GM19023 (cell line): Measurements from ENCODE around the gene FCHO2.

Experiments used
- ATAC-seq: cut with Tn5 transposase; IDR thresholded peaks from one replicate; pipeline ENCODE4 v1.9.1; 2021; ENCODE audit warnings: mild to moderate bottlenecking, moderate library complexity; ENCODE audit not compliant: unreplicated experiment

Gene FCHO2

DNA sequence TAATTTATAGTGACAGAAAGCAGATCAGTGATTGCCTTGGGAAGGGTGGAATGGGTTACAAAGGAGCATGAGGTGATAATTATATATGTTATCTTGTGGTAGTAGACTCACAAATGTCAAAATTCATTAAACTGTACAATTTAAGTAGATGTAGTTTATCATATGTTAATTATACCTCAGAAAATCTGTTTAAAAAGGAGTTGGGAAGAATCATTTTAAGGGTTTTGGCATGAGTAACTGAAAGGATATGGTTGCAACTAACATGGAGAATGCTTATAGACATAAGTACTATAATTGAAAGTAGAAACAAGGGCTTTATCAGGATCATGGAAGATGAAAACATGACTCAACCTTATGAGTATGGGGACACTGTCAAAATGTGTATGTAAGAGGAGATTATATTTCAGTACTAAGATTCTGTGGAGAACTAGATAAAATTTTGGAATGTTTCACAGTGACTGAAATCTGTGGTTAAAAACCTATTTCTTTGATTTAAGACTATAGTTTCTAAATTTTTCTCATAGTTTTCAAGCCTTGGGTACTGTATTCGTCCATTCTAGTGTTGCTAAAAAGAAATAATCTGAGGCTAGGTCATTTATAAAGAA lies 73.3 kb downstream of the FCHO2 start:
- ATAC-seq, result no peak

DNA sequence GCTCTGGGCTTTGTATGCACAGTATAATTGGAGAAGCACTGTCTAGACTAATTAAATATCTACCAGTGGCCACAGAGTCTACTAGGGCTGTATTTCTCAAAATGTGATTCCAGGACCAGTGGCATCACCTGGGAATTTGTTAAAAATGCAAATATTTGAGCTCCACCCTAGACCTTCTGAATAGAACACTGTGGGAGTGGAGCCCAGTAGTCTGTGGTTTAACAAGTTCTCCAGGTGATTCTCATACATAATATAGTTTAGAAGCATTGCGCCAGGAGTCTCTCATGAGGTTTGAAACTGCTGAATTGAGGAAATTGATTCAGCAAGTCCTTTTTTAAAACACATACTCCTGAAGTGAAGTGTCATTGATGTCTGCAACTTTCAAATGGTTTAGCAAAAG lies 74.7 kb downstream of the FCHO2 start:
- no peak for ATAC-seq

DNA sequence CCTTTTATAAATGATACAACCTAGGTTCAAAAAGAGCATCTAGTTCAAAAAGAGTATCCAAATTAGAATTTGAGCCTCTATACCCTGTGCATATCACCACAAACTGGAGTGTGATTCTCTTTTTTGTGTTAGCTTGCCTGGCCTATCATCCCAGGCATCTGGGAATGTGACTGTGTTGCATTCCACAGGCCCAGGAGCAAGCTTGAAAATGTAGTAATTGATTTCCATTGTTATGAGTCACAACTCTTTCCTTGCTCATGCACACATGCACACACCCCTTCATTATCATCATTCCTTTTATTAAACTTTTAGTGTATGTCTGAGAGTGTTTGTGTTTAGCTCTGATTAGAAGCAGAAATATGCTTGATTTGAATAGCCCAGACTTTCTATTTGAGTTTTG lies 75.2 kb downstream of the FCHO2 start:
- no peak for ATAC-seq

DNA sequence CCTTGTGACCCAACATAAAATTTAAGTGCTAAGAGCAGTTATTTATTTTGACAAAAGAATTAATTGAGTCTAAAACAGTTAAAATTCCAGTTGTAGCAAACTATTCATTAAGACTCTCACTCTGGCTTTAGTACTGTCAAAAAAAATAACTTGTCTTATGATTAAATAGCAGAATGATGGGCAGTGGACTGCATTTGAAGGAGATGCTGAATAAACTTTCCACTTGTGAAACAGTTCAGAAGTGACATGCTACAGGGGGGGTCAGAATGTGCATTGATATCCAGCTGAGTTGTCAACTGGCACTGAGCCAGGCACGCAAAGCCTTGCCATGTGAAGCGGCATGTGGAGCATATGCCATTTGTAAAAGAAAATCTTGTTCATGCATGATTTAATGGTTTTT lies 76.0 kb downstream of the FCHO2 start:
- ATAC-seq, result no peak

DNA sequence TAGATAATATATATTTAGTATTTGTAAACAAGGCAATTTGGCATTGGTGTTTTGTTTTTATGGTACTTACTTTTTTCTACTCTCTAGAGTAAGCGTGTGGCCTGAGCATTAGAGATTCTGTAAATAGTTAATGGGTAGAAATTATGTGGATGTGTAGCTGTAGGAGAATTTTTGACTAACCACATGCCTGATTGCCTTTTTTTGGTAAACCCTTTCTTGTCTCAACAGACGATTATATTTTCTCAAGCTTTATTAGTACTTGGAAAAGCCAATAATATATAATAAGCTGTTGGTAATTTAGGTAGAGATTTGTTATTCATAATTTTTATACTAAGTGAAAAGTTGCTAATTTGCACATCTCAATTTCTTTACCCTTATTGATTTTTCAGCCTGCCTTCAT lies 76.8 kb downstream of the FCHO2 start:
- ATAC-seq, result no peak

DNA sequence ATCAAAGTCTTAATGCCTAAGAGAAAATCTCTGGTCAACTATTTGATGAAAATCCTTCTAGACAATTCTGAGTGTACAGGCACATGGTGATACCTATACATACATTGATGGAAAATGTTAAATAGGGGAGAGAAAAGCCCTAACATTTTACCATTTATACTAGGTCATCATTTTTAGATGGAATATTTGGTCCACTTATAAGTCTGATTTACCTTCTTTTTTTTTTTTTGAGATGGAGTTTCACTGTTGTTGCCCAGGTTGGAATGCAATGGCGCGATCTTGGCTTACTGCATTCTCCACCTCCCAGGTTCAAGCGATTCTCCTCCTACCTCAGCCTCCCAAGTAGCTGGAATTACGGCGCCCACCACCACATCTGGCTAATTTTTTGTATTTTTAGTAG lies 81.7 kb downstream of the FCHO2 start:
- no peak for ATAC-seq

DNA sequence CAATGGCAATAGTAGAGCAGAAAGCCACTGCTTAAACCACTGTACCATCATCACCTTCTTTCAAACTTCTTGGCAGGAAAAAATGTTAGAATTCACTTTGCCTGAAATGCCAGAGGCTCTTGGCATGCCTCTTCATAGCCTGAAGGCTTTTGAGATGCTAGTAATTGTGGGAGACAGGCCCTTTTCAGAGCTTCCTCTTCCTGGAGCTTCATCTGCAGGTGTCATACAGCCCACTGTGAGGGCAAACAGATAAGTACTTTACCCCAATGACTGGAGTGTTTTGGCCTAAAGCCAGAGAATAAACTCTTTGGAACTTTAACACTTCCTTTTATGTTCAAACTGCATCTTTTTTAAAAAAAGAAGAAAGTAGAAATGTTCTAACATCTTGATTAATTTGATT lies 83.2 kb downstream of the FCHO2 start:
- ATAC-seq, result no peak

DNA sequence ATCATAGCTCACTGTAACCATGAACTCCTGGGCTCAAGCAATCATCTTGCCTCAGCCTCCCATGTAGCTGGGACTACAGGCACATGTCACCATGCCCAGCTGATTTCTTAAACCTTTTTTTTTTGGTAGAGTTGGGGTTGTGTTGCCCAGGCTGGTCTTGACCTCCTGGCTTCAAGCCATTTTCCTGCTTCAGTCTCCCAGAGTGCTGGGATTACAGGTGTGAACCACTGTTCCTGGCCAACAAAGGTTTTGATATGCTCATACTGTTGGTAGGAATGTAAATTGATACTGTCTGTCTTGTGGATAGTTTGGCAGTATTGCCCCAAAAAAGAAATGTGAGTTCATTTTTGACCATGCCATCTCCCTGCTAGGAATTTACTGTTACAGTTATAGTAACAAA lies 87.2 kb downstream of the FCHO2 start:
- ATAC-seq, result no peak

DNA sequence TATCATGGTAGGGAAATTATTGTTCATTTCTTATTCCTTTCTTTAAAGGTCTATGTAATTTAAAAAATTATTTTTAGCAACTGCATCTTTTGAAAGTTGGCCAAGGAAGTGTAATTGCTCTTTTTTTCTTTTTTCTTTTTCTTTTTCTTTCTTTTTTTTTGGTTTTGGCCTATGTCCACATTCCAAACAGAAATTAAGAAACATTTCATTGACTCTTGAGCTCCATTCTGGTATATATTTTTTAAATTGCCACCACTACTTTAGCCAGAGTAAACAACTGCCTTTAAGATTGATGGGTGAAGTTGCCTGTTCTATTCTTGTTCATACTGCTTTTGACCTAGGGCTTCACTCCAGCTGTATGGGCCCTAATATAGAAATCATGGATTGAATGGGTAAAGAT lies 88.7 kb downstream of the FCHO2 start:
- no peak for ATAC-seq

DNA sequence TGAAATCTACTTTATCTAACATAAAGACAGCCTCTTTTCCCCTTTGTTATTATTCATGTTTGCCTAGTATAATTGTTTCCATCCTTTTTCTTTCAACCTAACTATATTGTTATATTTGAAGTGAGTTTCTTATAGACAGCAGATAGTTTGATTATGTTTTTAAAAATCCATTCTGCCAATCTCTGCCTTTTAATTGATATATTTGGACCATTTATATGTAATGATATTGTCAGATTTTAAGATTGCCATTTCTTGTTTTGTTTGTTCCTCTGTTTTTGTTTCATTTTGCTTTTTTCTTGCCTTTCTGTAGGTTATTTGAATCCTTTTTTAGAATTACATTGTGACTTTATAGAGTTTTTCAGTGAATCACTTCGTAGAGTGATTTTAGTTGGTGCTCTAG lies 89.8 kb downstream of the FCHO2 start:
- ATAC-seq, result no peak

DNA sequence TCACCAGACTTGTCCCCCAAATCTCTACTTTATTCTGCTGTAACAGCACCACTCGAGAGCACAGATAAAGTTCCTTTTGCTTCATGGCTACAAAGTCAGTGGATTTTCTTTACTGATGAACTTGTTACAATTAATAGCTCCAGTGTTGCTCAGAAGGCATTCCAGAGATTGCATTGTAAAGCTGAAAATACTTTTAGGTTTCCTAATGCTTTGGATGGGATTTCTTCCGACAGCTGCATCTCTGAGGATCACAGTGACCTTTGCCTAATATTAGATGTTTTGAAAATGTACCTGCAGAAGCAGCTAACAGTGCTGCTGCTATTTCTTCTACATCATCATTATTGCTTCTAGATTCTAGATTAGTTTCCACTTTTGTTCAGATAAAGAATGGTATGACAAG lies 105.8 kb downstream of the FCHO2 start:
- ATAC-seq, result no peak

DNA sequence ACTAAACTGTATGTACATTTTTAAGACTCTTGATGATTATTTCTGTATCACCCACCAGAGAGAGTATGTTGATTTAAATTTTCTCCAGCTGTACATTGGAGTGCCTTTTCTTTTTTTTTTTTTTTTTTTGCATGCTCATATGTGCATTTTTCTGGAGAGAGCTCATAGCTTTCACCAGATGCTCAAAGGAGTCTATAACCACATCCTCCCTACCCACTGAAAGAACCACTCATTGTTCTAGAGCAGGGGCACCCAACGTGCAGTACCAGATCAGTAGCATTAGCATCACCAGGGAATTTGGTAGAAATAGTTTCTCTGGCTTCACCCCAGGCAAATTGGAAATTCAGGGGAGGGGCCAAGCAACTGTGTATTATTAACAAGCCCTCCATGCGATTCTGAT lies 110.6 kb downstream of the FCHO2 start:
- ATAC-seq, result no peak

DNA sequence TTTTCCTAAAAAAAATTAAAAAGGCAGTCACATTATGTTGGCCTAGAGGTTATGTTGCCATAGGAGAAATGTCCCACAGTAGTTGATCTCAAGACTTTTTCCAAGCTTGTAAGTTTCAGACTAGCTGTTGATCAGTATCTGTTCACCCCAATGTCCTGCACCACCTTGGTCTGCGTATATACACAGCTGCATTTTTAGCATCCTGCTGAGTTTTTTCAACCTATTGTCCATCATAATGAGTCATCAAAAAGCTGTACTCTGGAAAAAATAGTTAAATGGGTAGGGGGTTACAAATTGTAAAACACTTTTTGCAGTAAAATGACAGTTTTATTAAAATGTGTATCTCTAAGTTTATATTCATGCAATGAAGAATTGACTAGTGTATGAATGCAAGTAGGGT lies 111.4 kb downstream of the FCHO2 start:
- ATAC-seq, result no peak

DNA sequence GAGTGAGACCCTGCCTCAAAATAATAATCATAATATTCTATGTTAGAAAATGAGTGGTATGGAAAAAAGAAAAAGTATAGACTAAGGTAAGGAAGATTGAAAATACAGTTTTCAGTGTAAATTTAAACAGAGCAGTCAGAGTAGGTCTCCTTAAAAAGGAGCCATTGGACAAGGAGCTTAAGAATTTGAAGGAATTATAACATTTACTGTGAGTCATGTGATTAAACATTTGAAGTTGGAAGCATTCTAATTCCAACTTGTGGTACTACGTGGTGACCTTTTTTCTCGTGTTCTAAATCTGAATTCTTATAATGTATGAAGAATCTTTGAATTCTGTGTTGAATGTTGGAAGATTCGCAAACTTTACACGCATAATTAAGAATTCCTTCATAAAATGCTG lies 125.3 kb downstream of the FCHO2 start:
- no peak for ATAC-seq

DNA sequence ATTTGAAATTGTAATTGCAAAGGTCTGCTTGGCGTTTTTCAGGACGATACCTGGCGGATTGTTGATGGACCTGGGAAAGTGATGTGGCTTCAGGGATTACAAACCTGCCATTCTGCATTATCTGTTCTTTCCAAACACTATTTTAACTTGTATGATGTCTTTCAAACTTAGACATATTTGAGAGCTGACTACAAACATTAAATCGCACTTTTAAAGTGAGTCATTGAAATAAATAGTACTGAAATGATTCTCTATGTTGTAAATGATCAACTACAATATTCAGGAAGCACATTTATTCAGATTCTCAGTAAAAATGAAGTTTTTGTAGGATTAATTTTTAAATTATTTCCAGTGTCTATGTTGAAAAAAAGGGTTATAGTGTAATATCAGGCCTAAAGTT lies 132.2 kb downstream of the FCHO2 start:
- no peak for ATAC-seq

DNA sequence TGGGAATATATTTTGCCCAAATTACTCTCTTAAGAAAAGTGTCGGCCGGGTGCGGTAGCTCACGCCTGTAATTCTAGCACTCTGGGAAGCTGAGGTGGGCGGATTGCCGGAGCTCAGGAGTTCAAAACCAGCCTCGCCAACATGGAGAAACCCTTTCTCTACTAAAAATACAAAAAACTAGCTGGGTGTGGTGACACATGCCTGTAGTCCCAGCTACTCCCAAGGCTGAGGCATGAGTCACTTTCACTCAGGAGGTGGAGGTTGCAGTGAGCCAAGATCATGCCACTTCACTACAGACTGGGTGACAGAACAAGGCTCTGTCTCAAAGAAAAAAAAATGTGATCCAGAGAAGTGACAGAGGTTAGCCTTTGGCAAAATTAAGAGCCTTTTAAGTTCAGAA lies 138.1 kb downstream of the FCHO2 start:
- ATAC-seq, result no peak

DNA sequence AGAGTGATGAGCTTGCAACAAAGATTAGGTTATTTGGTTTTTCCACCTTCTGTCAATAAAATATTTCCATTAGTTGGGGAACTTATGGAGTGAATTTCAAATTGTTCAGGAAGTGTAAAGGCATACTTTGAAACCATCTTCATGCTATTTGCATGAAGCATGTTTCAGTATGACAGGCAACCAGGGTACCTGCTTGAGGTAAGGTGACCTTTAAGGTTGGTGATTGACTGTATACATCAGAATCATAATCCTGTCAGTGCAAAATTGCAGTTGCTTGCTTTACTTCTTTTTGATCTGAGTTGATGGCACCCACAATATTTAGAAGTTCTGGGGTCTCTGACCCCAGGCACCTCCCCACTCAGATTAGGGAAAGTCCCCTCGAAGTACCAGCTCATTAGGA lies 138.6 kb downstream of the FCHO2 start:
- no peak for ATAC-seq

DNA sequence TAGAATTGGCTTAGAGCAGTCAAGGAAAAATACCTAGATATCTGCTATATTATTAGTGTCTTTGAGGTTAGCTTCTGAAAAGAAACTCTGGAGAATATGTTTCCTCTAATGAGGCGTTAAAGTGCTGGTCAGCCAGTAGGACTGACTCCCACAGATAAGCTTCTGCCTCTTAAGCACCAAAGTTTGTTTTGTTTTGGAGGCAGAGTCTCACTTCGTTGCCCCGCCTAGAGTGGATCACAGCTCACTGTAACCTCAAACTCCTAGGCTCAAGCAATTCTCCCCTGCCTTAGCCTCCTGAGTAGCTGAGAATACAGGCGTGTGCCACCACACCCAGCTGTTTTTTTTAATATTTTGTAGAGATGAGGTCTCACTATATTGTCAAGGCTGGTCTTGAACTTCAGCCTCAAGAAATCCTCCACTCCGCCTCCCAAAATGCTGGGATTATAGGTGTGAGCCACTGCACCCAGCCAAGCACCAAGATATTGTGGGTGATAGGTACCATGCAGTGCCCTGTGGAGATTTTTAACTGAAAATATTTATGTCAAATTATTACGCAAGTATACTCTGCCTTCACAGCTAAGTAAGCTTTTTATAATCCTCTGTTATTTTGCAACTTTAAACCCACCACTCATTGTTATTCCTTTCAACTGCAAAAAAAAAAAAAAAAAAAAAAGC lies 139.9 kb downstream of the FCHO2 start:
- ATAC-seq, result no peak

DNA sequence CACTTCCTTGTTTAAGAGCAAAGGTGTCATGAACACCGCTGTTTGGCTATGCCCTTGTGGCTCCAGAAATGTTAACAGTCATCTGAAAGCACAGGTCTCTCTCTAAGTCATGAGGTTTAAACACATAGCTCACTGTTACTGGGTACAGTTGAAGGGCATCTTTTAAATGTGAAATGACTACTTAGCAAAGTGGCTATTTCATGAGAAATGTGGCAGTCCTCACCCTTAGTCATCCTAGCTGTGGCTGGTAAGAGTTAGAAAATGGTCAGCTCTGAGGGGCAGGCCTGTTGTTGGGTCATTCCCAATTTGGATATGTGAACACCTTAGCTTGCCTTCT lies 140.4 kb downstream of the FCHO2 start:
- no peak for ATAC-seq

DNA sequence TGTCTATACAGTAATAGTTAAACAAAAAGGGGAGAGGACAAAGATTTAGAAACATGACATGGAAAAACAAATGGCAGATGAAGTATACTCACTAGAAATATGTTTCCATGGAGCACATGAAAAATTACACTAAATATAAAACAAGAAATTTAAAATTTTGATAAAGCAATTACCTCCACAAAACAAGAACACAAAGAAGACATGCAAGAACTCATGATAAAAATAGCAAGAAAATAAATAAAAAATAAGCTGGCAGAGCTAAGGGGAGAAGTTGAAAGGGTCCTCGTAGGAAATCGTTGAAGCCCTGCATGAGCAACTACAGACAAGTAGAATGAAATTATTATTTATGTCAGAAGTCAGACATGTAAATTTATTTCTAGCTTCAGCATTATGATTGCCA lies 141.9 kb downstream of the FCHO2 start:
- no peak for ATAC-seq

DNA sequence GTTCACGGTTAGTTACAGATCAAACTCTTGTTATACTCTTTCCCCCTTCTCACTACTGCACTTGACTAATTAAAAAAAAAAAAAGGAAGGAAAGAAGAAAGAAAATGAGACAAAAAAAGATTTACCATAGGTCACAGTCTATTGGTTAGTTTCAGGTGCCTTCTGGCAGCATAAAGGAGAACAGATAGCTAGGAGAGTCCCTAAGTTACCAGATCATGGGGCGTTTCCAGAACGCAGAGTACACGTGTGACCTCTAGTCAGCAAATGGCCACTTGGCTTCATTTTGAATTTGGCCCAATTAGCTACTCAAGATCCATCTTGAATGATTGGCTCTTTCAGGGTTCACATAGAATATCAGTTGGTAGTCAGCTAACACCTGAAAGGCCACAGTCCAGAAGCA lies 144.3 kb downstream of the FCHO2 start:
- no peak for ATAC-seq

DNA sequence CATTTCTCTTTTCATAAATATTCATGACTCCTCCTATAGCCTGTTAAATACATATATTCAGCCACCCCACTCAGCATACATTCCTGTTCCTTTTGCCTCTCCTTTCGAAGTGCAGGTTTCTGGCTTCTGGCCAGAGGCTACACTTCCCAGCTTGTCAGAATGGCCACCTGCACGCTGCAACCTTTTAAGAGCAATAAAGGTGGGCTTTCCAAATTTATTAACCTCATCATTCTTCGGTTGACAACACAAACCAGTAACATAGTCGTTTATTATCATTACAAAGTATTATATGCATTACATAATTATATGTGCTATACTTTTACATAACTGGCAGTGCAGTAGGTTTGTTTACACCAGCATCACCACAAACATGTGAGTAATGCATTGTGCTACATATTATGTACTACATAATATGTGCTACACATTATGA lies 148.0 kb downstream of the FCHO2 start:
- no peak for ATAC-seq

DNA sequence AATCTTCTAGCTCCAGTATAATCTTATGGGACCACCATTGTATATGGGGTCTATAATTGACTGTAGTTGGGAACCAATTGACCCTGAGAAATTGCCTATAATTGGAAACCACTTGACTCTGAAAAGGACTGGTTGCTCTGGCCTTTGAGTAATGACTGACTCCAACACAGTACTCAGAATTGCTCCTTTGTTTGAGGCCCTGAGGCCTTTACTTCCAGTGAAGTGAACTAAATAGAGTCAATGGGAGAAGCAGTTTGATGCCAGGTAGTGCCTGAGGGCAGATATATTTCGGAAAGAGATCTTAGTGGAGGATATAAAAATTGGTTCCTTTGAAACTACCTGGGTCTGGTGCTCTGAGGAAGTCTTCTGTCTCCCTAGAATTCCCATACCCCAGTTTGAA lies 148.5 kb downstream of the FCHO2 start:
- ATAC-seq, result no peak
